Thoracic aorta (tissue), 2 donors: ENCODE data around the gene NDST4. TPM values are rescaled to one million over a fixed set of nuclear protein-coding genes. Genes with fewer than 3 reads are reported as not detected.

Experiments
- ATAC-seq: fragments of 150-250 bp; one replicate; pipeline ENCODE4 v1.8.0; 2017; ENCODE audit warnings: low read depth; ENCODE audit not compliant: insufficient number of reproducible peaks, low FRiP score
- DNase-seq: peaks from one replicate; pipeline ENCODE4 v3.0.0-alpha.2; 2020; ENCODE audit warnings: low spot score
- H3K27ac ChIP-seq, 2 donors: fragments of 200-600 bp; sonication (generic); 1 replicate in 1 of 2; 2 replicates in 1 of 2; pipeline ENCODE4 v1.5.1; 2016; ENCODE audit warnings: mild to moderate bottlenecking in 2 of 2, moderate library complexity in 2 of 2
- H3K27me3 ChIP-seq: fragments of 200-600 bp; sonication (generic); replicated peaks from 2 replicates; pipeline ENCODE4 v1.6.0; 2016; ENCODE audit warnings: mild to moderate bottlenecking; ENCODE audit not compliant: insufficient read depth
- H3K36me3 ChIP-seq: fragments of 200-600 bp; sonication (generic); one replicate; pipeline ENCODE4 v1.5.1; 2016
- H3K4me1 ChIP-seq, 2 donors: fragments of 200-600 bp; sonication (generic); 1 replicate in 1 of 2; 2 replicates in 1 of 2; pipeline versions ENCODE4 v1.5.1 to v1.6.0; 2016; ENCODE audit warnings: low read depth in 2 of 2, mild to moderate bottlenecking in 1 of 2; ENCODE audit not compliant: control insufficient read depth in 1 of 2
- H3K4me3 ChIP-seq: fragments of 200-600 bp; sonication (generic); 2 replicates; pipeline ENCODE4 v1.5.1; 2016; ENCODE audit warnings: mild to moderate bottlenecking
- H3K9me3 ChIP-seq: fragments of 200-600 bp; sonication (generic); 2 replicates; pipeline ENCODE4 v1.5.1; 2016
- CTCF ChIP-seq: fragments of 200-600 bp; sonication (generic); IDR thresholded peaks from one replicate; pipeline ENCODE4 v1.5.1; 2019; ENCODE audit warnings: antibody characterized with exemption
- total RNA-seq, 2 donors: library from RNA; depleted of rRNA; stranded (reverse); fragments of >200 nt; gene quantifications; one replicate each; pipeline versions ENCODE4 v1.1.0 to v1.2.3, GENCODE V29; 2016

NDST4 gene
- total RNA-seq, 2 donors from 2014 or later: not detected

GRCh38 chr4:115028682-115029410 is 84.6 kb downstream of the NDST4 start:
- no peaks in the 10 kb centered on the region for H3K9me3 ChIP-seq
- TF ChIP-seq CTCF: no peak
- DNase-seq (no peak), ATAC-seq (no peak)
- no peak overlapping the region for H3K27ac ChIP-seq
- no peaks in the 10 kb centered on the region for H3K4me1 ChIP-seq
- H3K27me3 ChIP-seq: no peaks in the 10 kb centered on the region
- no peak overlapping the region for H3K4me3 ChIP-seq
- H3K36me3 ChIP-seq: no peaks in the 10 kb centered on the region

GRCh38 chr4:114999880-115000279 is 113.5 kb downstream of the NDST4 start:
- Histone ChIP-seq H3K27ac (no peak overlapping the region), H3K9me3 (no peaks in the 10 kb centered on the region), H3K4me1 (no peaks in the 10 kb centered on the region), H3K36me3 (no peaks in the 10 kb centered on the region), H3K4me3 (no peak overlapping the region), H3K27me3 (no peaks in the 10 kb centered on the region)
- DNase-seq: no peak
- TF ChIP-seq CTCF: no peak
- ATAC-seq: no peak

DNA sequence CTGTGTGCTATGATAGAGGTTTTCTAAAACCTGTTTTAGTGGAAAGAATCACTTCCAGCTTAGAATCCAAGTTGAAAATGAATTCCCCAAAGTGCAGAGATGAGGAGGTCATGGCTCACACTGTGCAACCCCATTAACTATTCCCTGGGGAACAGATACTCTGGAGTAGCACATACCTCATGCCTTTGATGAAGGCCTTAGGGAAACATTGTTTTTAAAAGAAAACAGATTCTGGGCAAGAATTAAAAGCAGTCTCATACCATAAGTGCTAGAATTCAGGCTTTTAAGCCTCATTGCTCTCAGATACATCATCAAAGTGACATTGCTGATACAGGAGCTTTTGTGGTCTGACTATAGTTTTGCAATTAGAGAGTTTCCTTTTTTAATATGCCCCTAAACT is 115.1 kb downstream of the NDST4 start:
- Histone ChIP-seq H3K27ac (no peak overlapping the region), H3K27me3 (no peaks in the 10 kb centered on the region), H3K9me3 (no peaks in the 10 kb centered on the region), H3K36me3 (no peaks in the 10 kb centered on the region), H3K4me3 (no peak overlapping the region), H3K4me1 (no peaks in the 10 kb centered on the region)
- no peak for ATAC-seq
- TF ChIP-seq CTCF: no peak
- DNase-seq: no peak

DNA sequence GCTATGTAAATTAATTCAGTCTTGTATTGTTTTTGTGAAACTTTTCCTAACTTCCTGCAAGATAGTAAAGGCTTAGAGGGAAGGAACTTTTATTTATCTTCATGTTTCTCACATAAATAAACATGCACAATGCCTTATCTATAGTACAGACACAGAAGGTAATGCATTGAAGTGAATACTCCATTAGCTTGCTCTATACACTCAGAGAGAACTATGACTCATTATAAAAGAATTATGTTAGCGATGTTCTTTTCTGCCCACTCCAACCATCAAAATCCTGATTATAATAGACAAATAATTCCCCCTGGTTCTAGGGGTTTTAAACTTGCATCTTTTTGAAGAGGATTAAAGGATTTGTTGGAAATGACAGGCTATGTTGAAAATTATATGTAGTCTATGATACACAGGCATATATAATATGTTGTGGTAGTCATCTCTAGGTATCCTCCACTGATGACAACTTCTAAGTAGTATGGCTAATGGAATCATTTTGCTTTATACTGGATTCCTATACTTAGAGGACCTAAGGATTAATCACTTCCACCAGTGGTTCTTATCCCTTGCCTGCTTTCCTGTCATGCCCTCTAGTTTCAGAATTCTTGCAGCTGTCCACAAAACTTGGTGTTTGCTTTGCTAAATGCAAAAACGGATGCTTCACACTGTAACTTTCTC is 115.7 kb downstream of the NDST4 start:
- H3K4me3 ChIP-seq: no peak overlapping the region
- DNase-seq: no peak
- H3K36me3 ChIP-seq: no peaks in the 10 kb centered on the region
- H3K4me1 ChIP-seq: no peaks in the 10 kb centered on the region
- ATAC-seq: no peak
- H3K27me3 ChIP-seq: no peaks in the 10 kb centered on the region
- H3K9me3 ChIP-seq: no peaks in the 10 kb centered on the region
- H3K27ac ChIP-seq: no peak overlapping the region
- TF ChIP-seq CTCF: no peak

GRCh38 chr4:114986133-114986532 is 127.3 kb downstream of the NDST4 start:
- ATAC-seq: no peak
- H3K27ac ChIP-seq: no peak overlapping the region

More at GRCh38 chr4:114986133-114986532, 127.3 kb downstream of the NDST4 start:
- Histone ChIP-seq H3K27me3 (no peaks in the 10 kb centered on the region), H3K36me3 (no peaks in the 10 kb centered on the region), H3K4me3 (no peak overlapping the region), H3K4me1 (no peaks in the 10 kb centered on the region), H3K9me3 (no peaks in the 10 kb centered on the region)
- TF ChIP-seq CTCF: no peak
- no peak for DNase-seq
